H9 (cell line): Measurements from ENCODE around the gene ATG7. TPM values are rescaled to one million over a fixed set of nuclear protein-coding genes. Genes with fewer than 3 reads are reported as not detected.

ENCODE experiments used
- DNase-seq: peaks from one replicate; pipeline ENCODE4 v3.0.0-alpha.2; 2017
- H2AFZ ChIP-seq: one replicate; pipeline ENCODE4 v1.6.1; 2013; ENCODE audit warnings: mild to moderate bottlenecking, low read length, control low read depth, moderate library complexity
- H2AK5ac ChIP-seq: 2 replicates; pipeline ENCODE4 v1.6.1; 2013; ENCODE audit warnings: low read length, control low read depth, mixed read lengths; ENCODE audit not compliant: insufficient read length
- H2BK120ac ChIP-seq: one replicate; pipeline ENCODE4 v1.6.1; 2013; ENCODE audit warnings: low read depth, mild to moderate bottlenecking, low read length, control low read depth, inconsistent platforms; ENCODE audit not compliant: poor library complexity, severe bottlenecking
- H2BK12ac ChIP-seq: 2 replicates; pipeline ENCODE4 v1.6.1; 2013; ENCODE audit warnings: low read length, control low read depth, mixed read lengths, low read depth; ENCODE audit not compliant: insufficient read length
- H2BK15ac ChIP-seq: 2 replicates; pipeline ENCODE4 v1.6.1; 2013; ENCODE audit warnings: low read depth, low read length, control low read depth
- H2BK20ac ChIP-seq: one replicate; pipeline ENCODE4 v1.6.1; 2013; ENCODE audit warnings: low read depth, mild to moderate bottlenecking, low read length, control low read depth, inconsistent platforms; ENCODE audit not compliant: poor library complexity, severe bottlenecking
- H2BK5ac ChIP-seq: 2 replicates; pipeline ENCODE4 v1.6.1; 2013; ENCODE audit warnings: low read length, control low read depth, mixed read lengths; ENCODE audit not compliant: insufficient read length
- H3K14ac ChIP-seq: 2 replicates; pipeline ENCODE4 v1.6.1; 2013; ENCODE audit warnings: low read length, control low read depth; ENCODE audit not compliant: insufficient read depth
- H3K18ac ChIP-seq: 2 replicates; pipeline ENCODE4 v1.6.1; 2013; ENCODE audit warnings: low read depth, mild to moderate bottlenecking, mixed read lengths, low read length, control low read depth; ENCODE audit not compliant: insufficient read length
- H3K23ac ChIP-seq: 2 replicates; pipeline ENCODE4 v1.6.1; 2013; ENCODE audit warnings: low read length, control low read depth, mixed read lengths, low read depth; ENCODE audit not compliant: insufficient read length
- H3K23me2 ChIP-seq: 2 replicates; pipeline ENCODE4 v1.6.1; 2013; ENCODE audit warnings: low read depth, mild to moderate bottlenecking, mixed read lengths, low read length, control low read depth; ENCODE audit not compliant: insufficient read length, poor library complexity, severe bottlenecking
- H3K27ac ChIP-seq: 2 replicates; pipeline ENCODE4 v1.5.1; 2013; ENCODE audit warnings: low read length, control low read depth, mixed read lengths, low read depth; ENCODE audit not compliant: insufficient read length
- H3K27me3 ChIP-seq: 2 replicates; pipeline ENCODE4 v1.6.1; 2013; ENCODE audit warnings: low read length, control low read depth, inconsistent platforms; ENCODE audit not compliant: insufficient read depth
- H3K4ac ChIP-seq: 2 replicates; pipeline ENCODE4 v1.6.1; 2013; ENCODE audit warnings: low read depth, mild to moderate bottlenecking, control low read depth, inconsistent platforms, low read length, moderate library complexity
- H3K4me1 ChIP-seq: 2 replicates; pipeline ENCODE4 v1.6.1; 2013; ENCODE audit warnings: low read length, control low read depth, inconsistent platforms; ENCODE audit not compliant: insufficient read depth
- H3K4me2 ChIP-seq: 2 replicates; pipeline ENCODE4 v1.6.1; 2013; ENCODE audit warnings: low read length, control low read depth, mixed read lengths; ENCODE audit not compliant: insufficient read length, insufficient read depth
- H3K56ac ChIP-seq: 2 replicates; pipeline ENCODE4 v1.6.1; 2013; ENCODE audit warnings: low read depth, mild to moderate bottlenecking, mixed read lengths, low read length, control low read depth; ENCODE audit not compliant: insufficient read length
- H3K79me1 ChIP-seq: 2 replicates; pipeline ENCODE4 v1.6.1; 2013; ENCODE audit warnings: low read depth, mild to moderate bottlenecking, moderate library complexity, low read length, control low read depth, inconsistent platforms; ENCODE audit not compliant: insufficient read depth, poor library complexity, severe bottlenecking
- H3K79me2 ChIP-seq: 2 replicates; pipeline ENCODE4 v1.6.1; 2013; ENCODE audit warnings: low read length, control low read depth, inconsistent platforms; ENCODE audit not compliant: insufficient read depth
- H3K9ac ChIP-seq: 2 replicates; pipeline ENCODE4 v1.6.1; 2013; ENCODE audit warnings: low read length, control low read depth, mixed read lengths; ENCODE audit not compliant: insufficient read length; ENCODE audit errors: extremely low read depth
- H3K9me3 ChIP-seq: one replicate; pipeline ENCODE4 v1.6.1; 2013; ENCODE audit warnings: low read depth, low read length, inconsistent platforms; ENCODE audit not compliant: control insufficient read depth
- H3T11ph ChIP-seq: one replicate; pipeline ENCODE4 v1.6.1; 2013; ENCODE audit warnings: mild to moderate bottlenecking, low read length, control low read depth, inconsistent platforms
- H4K20me1 ChIP-seq: one replicate; pipeline ENCODE4 v1.6.1; 2013; ENCODE audit not compliant: control insufficient read depth, insufficient read length, insufficient read depth
- H4K5ac ChIP-seq: 2 replicates; pipeline ENCODE4 v1.6.1; 2013; ENCODE audit warnings: low read depth, mild to moderate bottlenecking, mixed read lengths, low read length, control low read depth; ENCODE audit not compliant: insufficient read length
- H4K8ac ChIP-seq: replicated peaks from 2 replicates; pipeline ENCODE4 v1.6.1; 2013; ENCODE audit warnings: low read length, control low read depth, mixed read lengths, low read depth; ENCODE audit not compliant: insufficient read length
- H4K91ac ChIP-seq: 2 replicates; pipeline ENCODE4 v1.6.1; 2013; ENCODE audit warnings: low read depth, mild to moderate bottlenecking, moderate library complexity, mixed read lengths, low read length, control low read depth; ENCODE audit not compliant: insufficient read length
- H3K27ac Mint-ChIP-seq, 3 experiments: 2 replicates in 2 of 3; 3 replicates in 1 of 3; pipeline ENCODE4 v1.8.0; 2020 to 2021; ENCODE audit warnings: mixed read lengths in 3 of 3, mild to moderate bottlenecking in 1 of 3, moderate library complexity in 1 of 3
- H3K27me3 Mint-ChIP-seq: 2 replicates; pipeline ENCODE4 v1.8.0; 2021; ENCODE audit warnings: low read depth, mild to moderate bottlenecking, moderate library complexity, mixed read lengths
- H3K36me3 Mint-ChIP-seq, 3 experiments: 2 replicates in 2 of 3; 3 replicates in 1 of 3; pipeline ENCODE4 v1.8.0; 2020 to 2021; ENCODE audit warnings: low read depth in 3 of 3, mixed read lengths in 3 of 3; ENCODE audit not compliant: insufficient read depth in 1 of 3
- H3K4me1 Mint-ChIP-seq, 2 experiments: 2 replicates each; pipeline ENCODE4 v1.8.0; 2020; ENCODE audit warnings: mixed read lengths in 2 of 2
- H3K4me3 Mint-ChIP-seq, 2 experiments: 2 replicates in 1 of 2; 3 replicates in 1 of 2; pipeline ENCODE4 v1.8.0; 2020 to 2021; ENCODE audit warnings: mild to moderate bottlenecking in 2 of 2, mixed read lengths in 2 of 2, moderate library complexity in 1 of 2
- H3K9me3 Mint-ChIP-seq, 2 experiments: 2 replicates in 1 of 2; 3 replicates in 1 of 2; pipeline ENCODE4 v1.8.0; 2020; ENCODE audit warnings: mild to moderate bottlenecking in 2 of 2, mixed read lengths in 2 of 2, moderate library complexity in 1 of 2
- CTCF ChIP-seq: fragments of 200-600 bp; sonication (generic); conservative IDR thresholded peaks from 3 replicates; pipeline ENCODE4 v1.8.0; 2021; ENCODE audit warnings: antibody characterized with exemption, mild to moderate bottlenecking
- WGBS: extraction: QIAGEN DNeasy Blood & Tissue Kit; methylation state at CpG from one replicate; pipeline ENCODE4 v1.1.7; 2013; ENCODE audit warnings: missing lambda C conversion rate, low lambda C conversion rate, mixed read lengths; ENCODE audit not compliant: insufficient read length; ENCODE audit errors: extremely low coverage; 5-methylcytosine and 5-hydroxymethylcytosine counted together
- total RNA-seq: library from RNA; stranded (reverse); gene quantifications from 2 replicates; pipeline ENCODE4 v1.2.1, GENCODE V29; 2021

ATG7 gene
- total RNA-seq, 1 experiment from 2014 or later: 17.9 TPM

GRCh38 chr3:11602886-11603527 is 330.8 kb downstream of the ATG7 start:
- Histone ChIP-seq H2BK15ac (no peak overlapping the region), H4K8ac (no peak overlapping the region), H2BK12ac (no peak overlapping the region), H2AFZ (no peak overlapping the region), H3K4me1 (peaks cover 13% of the 10 kb centered on the region; the same call in 1 of the 2 replicates), H3K56ac (no peak overlapping the region), H3K4ac (no peak overlapping the region; the same call in 1 of the 2 replicates), H3K14ac (no peak overlapping the region), H3K9me3 (no peaks in the 10 kb centered on the region), H3K27me3 (no peaks in the 10 kb centered on the region), H4K20me1 (no peaks in the 10 kb centered on the region), H2AK5ac (no peak overlapping the region), H3K23me2 (no peaks in the 10 kb centered on the region), H2BK5ac (no peak overlapping the region), H3K4me2 (no peak overlapping the region), H3T11ph (no peak overlapping the region), H3K27ac (no peak overlapping the region), H3K23ac (no peak overlapping the region), H3K18ac (no peak overlapping the region), H2BK20ac (no peak overlapping the region), H3K79me1 (peaks cover 3% of the 10 kb centered on the region), H4K5ac (no peak overlapping the region), H3K9ac (no peak overlapping the region), H4K91ac (no peak overlapping the region), H3K79me2 (peaks cover 14% of the 10 kb centered on the region; the same call in 1 of the 2 replicates), H2BK120ac (no peak overlapping the region)
- H3K4me1 Mint-ChIP-seq: peaks cover 66 to 69% of the 10 kb centered on the region in 2 experiments
- TF ChIP-seq CTCF: no peak
- H3K4me3 Mint-ChIP-seq: no peak overlapping the region
- H3K36me3 Mint-ChIP-seq: peaks cover 18 to 35% (median 26%) of the 10 kb centered on the region in 3 experiments
- no peaks in the 10 kb centered on the region for H3K27me3 Mint-ChIP-seq
- H3K9me3 Mint-ChIP-seq: peaks cover 0 to 7% of the 10 kb centered on the region in 2 experiments; a peak in 2 of 5 replicates
- WGBS: no CpG with 5 or more reads among the region's 5 CpGs
- DNase-seq: no peak
- H3K27ac Mint-ChIP-seq: peak overlapping the region; percentile 30 to 72 (median 44); a peak in 1 of 7 replicates
